NB4 (cell line): ENCODE results near the gene SIK2.
"Not testable (repeated sequence)": the region's sequence is repeated elsewhere in the genome, so short reads cannot be mapped to it uniquely, and the experiment has no call there.

Source experiments
- DNase-seq: peaks from one replicate; pipeline ENCODE4 v3.0.0; 2010; ENCODE audit warnings: low read depth
- H3K4me3 ChIP-seq: one replicate; pipeline ENCODE4 v1.5.1; 2011; ENCODE audit warnings: mild to moderate bottlenecking, low read depth, low read length, moderate library complexity
- MYC ChIP-seq: IDR thresholded peaks from 2 replicates; pipeline ENCODE4 v1.6.1; 2011; ENCODE audit warnings: low read depth, low read length
- POLR2A ChIP-seq: IDR thresholded peaks from 2 replicates; pipeline ENCODE4 v1.6.1; 2011; ENCODE audit warnings: mild to moderate bottlenecking; ENCODE audit not compliant: insufficient read length; ENCODE audit errors: extremely low read depth
- TF ChIP-seq, protein P1 (sequence below): IDR thresholded peaks from one replicate; pipeline ENCODE4 v1.5.1; 2012; ENCODE audit warnings: low read depth, low read length
- TF ChIP-seq, protein P2 (sequence below): IDR thresholded peaks from 2 replicates; pipeline ENCODE4 v1.6.1; 2011; ENCODE audit warnings: low read depth, low read length

SIK2 gene

DNA sequence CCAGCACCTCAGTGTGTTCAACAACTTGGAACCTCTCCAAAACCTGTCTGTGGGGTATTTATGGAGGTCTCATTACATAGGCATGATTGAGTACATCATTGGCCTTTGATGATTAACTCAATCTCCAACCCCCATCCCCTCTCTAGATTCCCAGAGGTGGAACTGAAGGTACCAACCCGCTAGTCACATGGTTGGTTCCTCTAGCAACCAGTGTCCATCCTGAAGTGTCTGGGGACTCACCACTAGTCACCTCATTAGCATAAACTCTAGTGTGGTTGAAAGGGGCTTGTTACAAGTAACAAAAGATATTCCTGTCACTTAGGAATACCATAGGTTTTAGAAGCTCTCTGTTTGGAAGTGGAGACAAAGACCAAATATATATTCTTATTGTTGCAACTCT is 40.3 kb downstream of the SIK2 start:
- DNase-seq, result no peak
- no peak for TF ChIP-seq MYC
- TF ChIP-seq, protein P1, sequence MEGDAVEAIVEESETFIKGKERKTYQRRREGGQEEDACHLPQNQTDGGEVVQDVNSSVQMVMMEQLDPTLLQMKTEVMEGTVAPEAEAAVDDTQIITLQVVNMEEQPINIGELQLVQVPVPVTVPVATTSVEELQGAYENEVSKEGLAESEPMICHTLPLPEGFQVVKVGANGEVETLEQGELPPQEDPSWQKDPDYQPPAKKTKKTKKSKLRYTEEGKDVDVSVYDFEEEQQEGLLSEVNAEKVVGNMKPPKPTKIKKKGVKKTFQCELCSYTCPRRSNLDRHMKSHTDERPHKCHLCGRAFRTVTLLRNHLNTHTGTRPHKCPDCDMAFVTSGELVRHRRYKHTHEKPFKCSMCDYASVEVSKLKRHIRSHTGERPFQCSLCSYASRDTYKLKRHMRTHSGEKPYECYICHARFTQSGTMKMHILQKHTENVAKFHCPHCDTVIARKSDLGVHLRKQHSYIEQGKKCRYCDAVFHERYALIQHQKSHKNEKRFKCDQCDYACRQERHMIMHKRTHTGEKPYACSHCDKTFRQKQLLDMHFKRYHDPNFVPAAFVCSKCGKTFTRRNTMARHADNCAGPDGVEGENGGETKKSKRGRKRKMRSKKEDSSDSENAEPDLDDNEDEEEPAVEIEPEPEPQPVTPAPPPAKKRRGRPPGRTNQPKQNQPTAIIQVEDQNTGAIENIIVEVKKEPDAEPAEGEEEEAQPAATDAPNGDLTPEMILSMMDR, result no peak
- TF ChIP-seq, protein P2, sequence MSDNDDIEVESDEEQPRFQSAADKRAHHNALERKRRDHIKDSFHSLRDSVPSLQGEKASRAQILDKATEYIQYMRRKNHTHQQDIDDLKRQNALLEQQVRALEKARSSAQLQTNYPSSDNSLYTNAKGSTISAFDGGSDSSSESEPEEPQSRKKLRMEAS, result no peak
- no peak for TF ChIP-seq POLR2A
- no peak overlapping the region for H3K4me3 ChIP-seq

DNA sequence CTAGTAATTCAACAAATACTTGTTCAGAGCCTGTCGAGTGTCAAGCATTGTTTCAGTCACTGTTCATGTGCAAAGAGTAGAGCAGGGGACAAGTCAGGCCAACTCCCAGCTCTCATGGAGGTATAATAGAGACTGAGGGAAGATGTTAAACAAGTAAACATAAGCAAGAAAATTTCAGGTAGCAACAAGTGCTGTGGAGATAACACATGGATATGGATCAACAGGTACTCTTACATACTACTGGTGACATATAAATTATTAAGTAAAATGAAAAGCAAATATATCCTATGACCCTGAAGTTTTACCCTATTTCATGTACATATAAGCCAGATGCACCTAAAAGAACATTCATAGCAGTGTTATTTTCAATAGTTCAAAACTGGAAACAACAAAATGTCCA is 42.7 kb downstream of the SIK2 start:
- H3K4me3 ChIP-seq, result no peak overlapping the region
- TF ChIP-seq, protein P1, result no peak
- TF ChIP-seq MYC, result no peak
- TF ChIP-seq POLR2A, result no peak
- TF ChIP-seq, protein P2, result no peak
- no peak for DNase-seq

DNA sequence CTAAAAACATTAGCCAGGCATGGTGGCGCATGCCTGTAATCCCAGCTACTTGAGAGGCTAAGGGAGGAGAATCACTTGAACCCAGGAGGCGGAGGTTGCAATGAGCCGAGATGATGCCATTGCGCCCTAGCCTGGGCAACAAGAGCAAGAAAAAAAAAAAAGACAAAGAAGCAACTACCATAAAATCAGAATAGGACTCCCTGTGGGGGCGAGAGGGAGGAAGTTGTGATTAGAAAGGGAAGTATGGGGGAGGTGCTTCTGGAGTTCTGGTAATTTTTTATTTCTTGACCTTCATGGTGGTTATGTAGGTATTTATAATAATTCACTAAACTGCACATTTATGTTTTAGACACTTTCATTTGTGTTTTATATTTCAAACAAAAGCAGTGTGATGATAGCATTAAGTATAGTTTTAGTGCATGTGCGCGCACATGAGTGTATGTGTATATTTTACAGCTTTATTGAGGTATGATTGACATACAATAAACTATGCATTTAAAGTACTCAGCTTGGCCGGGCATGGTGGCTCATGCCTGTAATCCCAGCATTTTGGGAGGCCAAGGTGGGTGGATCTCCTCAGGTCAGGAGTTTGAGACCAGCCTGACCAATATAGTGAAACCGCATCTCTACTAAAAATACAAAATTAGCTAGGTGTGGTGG is 43.5 kb downstream of the SIK2 start:
- peak; percentile 17 for DNase-seq
- no peak overlapping the region for H3K4me3 ChIP-seq
- TF ChIP-seq MYC (no peak), POLR2A (no peak)
- TF ChIP-seq, protein P2, result no peak
- TF ChIP-seq, protein P1, result no peak

DNA sequence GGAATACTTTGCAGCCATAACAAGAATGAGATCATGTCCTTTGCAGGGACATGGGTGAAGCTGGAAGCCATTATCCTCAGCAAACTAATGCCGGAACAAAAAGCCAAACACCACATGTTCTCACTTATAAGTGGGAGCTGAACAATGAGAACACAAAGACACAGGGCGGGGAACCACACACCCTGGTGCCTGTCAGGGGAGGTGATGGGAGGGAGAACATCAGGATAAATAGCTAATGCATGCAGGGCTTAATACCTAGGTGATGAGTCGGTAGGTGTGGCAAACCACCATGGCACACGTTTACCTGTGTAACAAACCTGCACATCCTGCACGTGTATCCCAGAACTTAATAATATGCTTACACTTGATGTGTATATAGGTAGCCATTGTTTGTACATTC is 49.1 kb downstream of the SIK2 start:
- not testable (repeated sequence) for H3K4me3 ChIP-seq, DNase-seq

DNA sequence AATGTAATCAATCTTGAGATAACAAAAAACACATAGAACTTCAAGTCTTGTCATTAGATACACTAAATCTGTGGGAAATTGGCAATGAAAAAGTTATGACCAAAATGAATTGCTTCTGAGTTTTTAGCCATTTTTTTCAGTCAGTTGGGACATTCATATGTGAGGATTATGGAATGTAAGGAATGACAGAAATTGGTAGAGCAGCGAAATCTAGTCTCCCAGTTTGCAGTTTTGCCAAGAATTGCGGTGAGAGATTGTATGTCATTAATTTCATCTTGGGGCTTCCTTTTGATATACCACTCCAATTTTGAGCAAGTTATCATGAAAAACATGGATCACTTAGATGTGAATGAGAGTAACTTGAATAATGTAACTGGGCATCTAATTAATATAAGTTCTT is 49.9 kb downstream of the SIK2 start:
- H3K4me3 ChIP-seq, result no peak overlapping the region
- TF ChIP-seq, protein P2, result no peak
- TF ChIP-seq POLR2A (no peak), MYC (no peak)
- TF ChIP-seq, protein P1, result no peak
- no peak for DNase-seq

DNA sequence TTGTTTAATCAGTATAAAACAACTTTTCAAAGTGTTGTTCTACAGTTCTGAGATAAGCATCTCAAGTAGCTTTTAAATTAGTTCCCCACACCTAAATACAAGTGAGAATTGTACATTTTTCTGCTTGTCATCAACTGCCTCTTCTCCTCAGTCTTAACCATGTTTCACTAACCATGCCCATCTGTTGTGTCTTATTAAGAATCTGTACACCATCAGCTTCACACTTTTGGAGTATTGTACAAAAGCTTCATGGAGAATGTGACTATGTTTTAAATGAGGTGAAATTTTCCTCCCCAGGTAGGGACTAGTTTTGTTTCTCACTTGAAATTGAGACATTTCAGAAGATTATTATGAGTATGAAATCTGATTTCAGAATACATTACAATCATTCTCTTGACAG is 52.4 kb downstream of the SIK2 start:
- DNase-seq, result no peak
- TF ChIP-seq, protein P2, result no peak
- TF ChIP-seq MYC (no peak), POLR2A (no peak)
- TF ChIP-seq, protein P1, result no peak
- no peak overlapping the region for H3K4me3 ChIP-seq
